ENCODE measurements around the gene BRCA2. TPM values are rescaled to one million over a fixed set of nuclear protein-coding genes. Genes with fewer than 3 reads are reported as not detected.

Gene BRCA2
- total RNA-seq, 1 donor from 2014 or later, result 3.4 TPM

- no peak overlapping the region for H3K27ac Mint-ChIP-seq (ENCODE audit: unreplicated experiment)
- H2AFZ ChIP-seq (ENCODE audit: low read depth, low read length), result no peak overlapping the region
- FAIRE-seq (no peak), DNase-seq (ENCODE audit: low read depth) (no peak)
- no peak overlapping the region for H3K4me3 ChIP-seq (ENCODE audit: insufficient read depth, low read depth, low read length)
- H3K9ac ChIP-seq (ENCODE audit: low read length), result no peak overlapping the region
- H3K27me3 Mint-ChIP-seq (ENCODE audit: low read depth, unreplicated experiment), result no peaks in the 10 kb centered on the region
- no peaks in the 10 kb centered on the region for H3K27me3 ChIP-seq (ENCODE audit: insufficient read depth, low read length)
- no peak overlapping the region for H3K4me3 Mint-ChIP-seq (ENCODE audit: unreplicated experiment)
- peaks cover 3% of the 10 kb centered on the region for H3K9me3 Mint-ChIP-seq (ENCODE audit: unreplicated experiment)
- no peak for TF ChIP-seq EZH2 (IDR thresholded peaks at IDR 0.05; ENCODE audit: insufficient read depth, low read length)
- no peak for TF ChIP-seq CTCF (IDR thresholded peaks at IDR 0.05; ENCODE audit: insufficient read depth, low read depth, low read length)
- H3K27ac ChIP-seq (ENCODE audit: low read depth, low read length), result no peak overlapping the region
- H3K79me2 ChIP-seq (ENCODE audit: insufficient read depth, low read length), result no peaks in the 10 kb centered on the region
- H4K20me1 ChIP-seq (ENCODE audit: insufficient read depth, low read length), result no peaks in the 10 kb centered on the region
- H3K9me3 ChIP-seq (ENCODE audit: insufficient read depth, low read depth, low read length), result no peaks in the 10 kb centered on the region
- no peaks in the 10 kb centered on the region for H3K36me3 Mint-ChIP-seq (ENCODE audit: low read depth, unreplicated experiment)
- H3K4me1 Mint-ChIP-seq (ENCODE audit: low read depth, unreplicated experiment), result peaks cover 40% of the 10 kb centered on the region
- no peaks in the 10 kb centered on the region for H3K36me3 ChIP-seq (ENCODE audit: insufficient read depth, low read length)
- H3K4me2 ChIP-seq (ENCODE audit: low read length), result no peak overlapping the region
- H3K4me1 ChIP-seq (ENCODE audit: insufficient read depth, low read length), result peaks cover 21% of the 10 kb centered on the region
Measured at GRCh38 chr13:32282096-32282711, 33.1 kb upstream of the BRCA2 start.

- peak overlapping the region; percentile 30 for H3K4me3 ChIP-seq (ENCODE audit: insufficient read depth, low read depth, low read length)
- H3K27me3 Mint-ChIP-seq (ENCODE audit: low read depth, unreplicated experiment), result no peaks in the 10 kb centered on the region
- DNase-seq (ENCODE audit: low read depth) (peak; percentile 90), FAIRE-seq (peak; percentile 47)
- peak overlapping the region; percentile 90 for H3K27ac Mint-ChIP-seq (ENCODE audit: unreplicated experiment)
- H3K36me3 ChIP-seq (ENCODE audit: insufficient read depth, low read length), result no peaks in the 10 kb centered on the region
- TF ChIP-seq CTCF (IDR thresholded peaks at IDR 0.05; ENCODE audit: insufficient read depth, low read depth, low read length) (no peak), EZH2 (IDR thresholded peaks at IDR 0.05; ENCODE audit: insufficient read depth, low read length) (no peak)
- no peak overlapping the region for H3K4me3 Mint-ChIP-seq (ENCODE audit: unreplicated experiment)
- peak overlapping the region; percentile 58 for H3K9ac ChIP-seq (ENCODE audit: low read length)
- no peaks in the 10 kb centered on the region for H3K27me3 ChIP-seq (ENCODE audit: insufficient read depth, low read length)
- H4K20me1 ChIP-seq (ENCODE audit: insufficient read depth, low read length), result no peaks in the 10 kb centered on the region
- H3K4me2 ChIP-seq (ENCODE audit: low read length), result peak overlapping the region; percentile 79
- H3K27ac ChIP-seq (ENCODE audit: low read depth, low read length), result peak overlapping the region; percentile 78
- H3K4me1 Mint-ChIP-seq (ENCODE audit: low read depth, unreplicated experiment), result peaks cover 28% of the 10 kb centered on the region
- H3K9me3 Mint-ChIP-seq (ENCODE audit: unreplicated experiment), result no peaks in the 10 kb centered on the region
- peaks cover 14% of the 10 kb centered on the region for H3K4me1 ChIP-seq (ENCODE audit: insufficient read depth, low read length)
- H3K79me2 ChIP-seq (ENCODE audit: insufficient read depth, low read length), result no peaks in the 10 kb centered on the region
- peak overlapping the region; percentile 63 for H2AFZ ChIP-seq (ENCODE audit: low read depth, low read length)
- no peaks in the 10 kb centered on the region for H3K36me3 Mint-ChIP-seq (ENCODE audit: low read depth, unreplicated experiment)
- no peaks in the 10 kb centered on the region for H3K9me3 ChIP-seq (ENCODE audit: insufficient read depth, low read depth, low read length)
Measured at GRCh38 chr13:32284927-32285632, 30.2 kb upstream of the BRCA2 start.

GRCh38 chr13:32285633-32285965, 29.7 kb upstream of the BRCA2 start:
- H3K27me3 ChIP-seq (ENCODE audit: insufficient read depth, low read length), result no peaks in the 10 kb centered on the region
- H3K36me3 Mint-ChIP-seq (ENCODE audit: low read depth, unreplicated experiment), result no peaks in the 10 kb centered on the region
- H3K27ac Mint-ChIP-seq (ENCODE audit: unreplicated experiment), result peak overlapping the region; percentile 90
- H3K4me1 ChIP-seq (ENCODE audit: insufficient read depth, low read length), result peaks cover 14% of the 10 kb centered on the region
- peak; percentile 55 for DNase-seq (ENCODE audit: low read depth)
- no peaks in the 10 kb centered on the region for H3K9me3 Mint-ChIP-seq (ENCODE audit: unreplicated experiment)
- no peak overlapping the region for H3K4me3 Mint-ChIP-seq (ENCODE audit: unreplicated experiment)
- TF ChIP-seq CTCF (IDR thresholded peaks at IDR 0.05; ENCODE audit: insufficient read depth, low read depth, low read length) (no peak), EZH2 (IDR thresholded peaks at IDR 0.05; ENCODE audit: insufficient read depth, low read length) (no peak)
- H2AFZ ChIP-seq (ENCODE audit: low read depth, low read length), result peak overlapping the region; percentile 63
- no peaks in the 10 kb centered on the region for H3K27me3 Mint-ChIP-seq (ENCODE audit: low read depth, unreplicated experiment)
- no peaks in the 10 kb centered on the region for H3K36me3 ChIP-seq (ENCODE audit: insufficient read depth, low read length)
- H3K79me2 ChIP-seq (ENCODE audit: insufficient read depth, low read length), result no peaks in the 10 kb centered on the region
- no peaks in the 10 kb centered on the region for H4K20me1 ChIP-seq (ENCODE audit: insufficient read depth, low read length)
- H3K4me2 ChIP-seq (ENCODE audit: low read length), result peak overlapping the region; percentile 79
- H3K9ac ChIP-seq (ENCODE audit: low read length), result peak overlapping the region; percentile 58
- FAIRE-seq, result no peak
- peak overlapping the region; percentile 30 for H3K4me3 ChIP-seq (ENCODE audit: insufficient read depth, low read depth, low read length)
- H3K4me1 Mint-ChIP-seq (ENCODE audit: low read depth, unreplicated experiment), result peaks cover 28% of the 10 kb centered on the region
- H3K27ac ChIP-seq (ENCODE audit: low read depth, low read length), result peak overlapping the region; percentile 78
- no peaks in the 10 kb centered on the region for H3K9me3 ChIP-seq (ENCODE audit: insufficient read depth, low read depth, low read length)
